AG10803 (cell line): Measurements from ENCODE around the gene DSG2.

Experiments used
- DNase-seq: peaks from one replicate; pipeline ENCODE4 v3.0.0; 2010; ENCODE audit warnings: low read depth
- H3K4me3 ChIP-seq: 2 replicates; pipeline ENCODE4 v1.5.1; 2011; ENCODE audit warnings: mild to moderate bottlenecking, low read length, control low read depth
- TF ChIP-seq, protein P1 (sequence below): conservative IDR thresholded peaks from 2 replicates; pipeline ENCODE4 v1.5.1; 2011; ENCODE audit warnings: mild to moderate bottlenecking, low read length, control low read depth, inconsistent platforms

Gene DSG2

DNA sequence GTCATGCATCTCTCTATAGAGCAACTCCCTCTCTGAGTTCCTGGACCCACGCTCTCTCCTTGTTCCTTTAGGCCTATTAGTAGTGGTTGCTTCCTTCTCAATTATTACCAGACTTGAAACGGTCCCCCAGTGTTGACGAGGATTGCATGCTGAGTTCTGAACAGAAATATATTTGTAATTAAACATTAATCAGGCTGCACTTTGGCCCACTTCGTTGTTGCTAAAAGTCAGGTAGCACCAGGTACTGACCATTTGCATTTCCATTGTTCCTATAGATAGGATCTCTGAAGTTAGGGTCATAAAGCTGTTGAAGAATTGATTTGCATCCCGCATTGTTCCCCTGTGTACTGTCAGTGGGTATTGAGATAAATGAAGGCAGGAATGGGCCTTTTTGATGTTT, 56.8 kb downstream of the DSG2 start:
- TF ChIP-seq, protein P1, sequence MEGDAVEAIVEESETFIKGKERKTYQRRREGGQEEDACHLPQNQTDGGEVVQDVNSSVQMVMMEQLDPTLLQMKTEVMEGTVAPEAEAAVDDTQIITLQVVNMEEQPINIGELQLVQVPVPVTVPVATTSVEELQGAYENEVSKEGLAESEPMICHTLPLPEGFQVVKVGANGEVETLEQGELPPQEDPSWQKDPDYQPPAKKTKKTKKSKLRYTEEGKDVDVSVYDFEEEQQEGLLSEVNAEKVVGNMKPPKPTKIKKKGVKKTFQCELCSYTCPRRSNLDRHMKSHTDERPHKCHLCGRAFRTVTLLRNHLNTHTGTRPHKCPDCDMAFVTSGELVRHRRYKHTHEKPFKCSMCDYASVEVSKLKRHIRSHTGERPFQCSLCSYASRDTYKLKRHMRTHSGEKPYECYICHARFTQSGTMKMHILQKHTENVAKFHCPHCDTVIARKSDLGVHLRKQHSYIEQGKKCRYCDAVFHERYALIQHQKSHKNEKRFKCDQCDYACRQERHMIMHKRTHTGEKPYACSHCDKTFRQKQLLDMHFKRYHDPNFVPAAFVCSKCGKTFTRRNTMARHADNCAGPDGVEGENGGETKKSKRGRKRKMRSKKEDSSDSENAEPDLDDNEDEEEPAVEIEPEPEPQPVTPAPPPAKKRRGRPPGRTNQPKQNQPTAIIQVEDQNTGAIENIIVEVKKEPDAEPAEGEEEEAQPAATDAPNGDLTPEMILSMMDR, result no peak
- DNase-seq, result no peak
- H3K4me3 ChIP-seq, result no peak overlapping the region

DNA sequence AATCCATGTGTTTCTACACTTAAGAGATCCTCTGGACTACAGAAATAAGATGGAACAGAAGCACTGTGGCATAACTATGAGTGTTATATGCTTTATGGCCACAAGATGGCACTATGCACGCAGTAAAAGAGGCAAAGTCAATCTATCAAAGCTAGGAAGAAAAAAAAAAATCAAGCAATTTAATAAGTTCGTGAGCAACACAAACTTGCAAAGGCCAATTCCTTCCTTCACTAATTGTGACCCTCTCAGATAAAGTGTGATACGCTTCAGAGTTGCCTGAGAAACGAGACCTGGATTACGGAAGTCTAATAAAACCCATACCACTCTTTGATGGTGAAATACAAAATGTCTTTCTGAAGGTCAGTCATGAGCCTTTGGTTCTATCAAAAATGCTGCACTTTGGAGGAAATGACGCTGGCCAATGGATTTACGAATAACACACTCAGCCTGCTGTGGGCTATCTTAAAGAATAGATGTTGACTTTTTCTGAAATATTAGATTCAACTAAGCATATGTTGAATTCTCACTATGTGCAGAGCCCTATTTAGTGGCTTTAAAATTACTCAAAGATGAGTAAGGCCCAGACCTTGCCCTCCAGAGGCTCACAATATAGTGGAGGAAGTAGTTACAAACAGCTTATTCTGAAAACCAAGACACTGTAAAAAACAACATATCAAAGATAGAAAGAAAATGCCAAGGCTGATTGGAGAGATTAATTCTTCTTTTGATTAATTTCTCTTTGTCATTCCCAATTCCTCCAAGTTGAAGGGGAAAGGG, 58.2 kb downstream of the DSG2 start:
- DNase-seq, result peak; percentile 61
- TF ChIP-seq, protein P1, result peak; percentile 86

DNA sequence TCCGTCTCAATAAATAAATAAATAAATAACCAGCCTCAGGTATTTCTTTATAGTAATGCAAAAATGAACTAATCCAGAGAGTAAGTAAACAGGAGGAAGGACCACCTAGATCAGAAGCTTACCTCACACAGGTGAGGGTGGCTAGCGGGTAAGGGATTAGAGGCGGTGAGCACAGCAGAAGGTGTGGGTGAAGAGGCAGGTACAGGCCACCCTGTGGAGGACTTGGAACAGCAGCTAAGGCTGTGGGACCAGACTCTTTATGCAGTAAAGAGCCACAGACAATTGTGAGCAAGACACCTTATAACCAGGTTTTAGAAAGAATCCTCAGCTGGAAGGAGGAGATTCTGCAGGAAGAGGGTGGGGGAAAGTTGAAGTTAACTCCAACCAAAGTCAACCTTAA, 59.5 kb downstream of the DSG2 start:
- DNase-seq, result no peak
- TF ChIP-seq, protein P1, result no peak
- no peak overlapping the region for H3K4me3 ChIP-seq

More for the DNA sequence above, 58.2 kb downstream of the DSG2 start:
- no peak overlapping the region for H3K4me3 ChIP-seq

DNA sequence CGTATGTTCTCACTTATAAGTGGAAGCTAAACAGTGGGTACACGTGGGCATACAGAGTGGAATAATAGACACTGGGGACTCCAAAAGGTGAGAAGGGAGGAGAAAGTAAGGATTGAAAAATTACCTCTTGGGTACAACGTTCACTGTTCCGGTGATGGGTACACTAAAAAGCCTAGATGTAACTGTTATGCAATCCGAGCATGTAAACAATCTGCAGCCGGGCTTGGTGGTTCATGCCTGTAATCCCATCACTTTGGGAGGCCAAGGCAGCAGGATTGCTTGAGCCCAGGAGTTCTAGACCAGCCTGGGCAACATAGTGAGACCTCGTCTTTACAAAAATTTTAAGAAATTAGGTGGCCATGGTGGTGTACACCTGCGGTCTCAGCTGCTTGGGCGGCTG, 60.6 kb downstream of the DSG2 start:
- H3K4me3 ChIP-seq, result no peak overlapping the region
- no peak for DNase-seq
- TF ChIP-seq, protein P1, result no peak

DNA sequence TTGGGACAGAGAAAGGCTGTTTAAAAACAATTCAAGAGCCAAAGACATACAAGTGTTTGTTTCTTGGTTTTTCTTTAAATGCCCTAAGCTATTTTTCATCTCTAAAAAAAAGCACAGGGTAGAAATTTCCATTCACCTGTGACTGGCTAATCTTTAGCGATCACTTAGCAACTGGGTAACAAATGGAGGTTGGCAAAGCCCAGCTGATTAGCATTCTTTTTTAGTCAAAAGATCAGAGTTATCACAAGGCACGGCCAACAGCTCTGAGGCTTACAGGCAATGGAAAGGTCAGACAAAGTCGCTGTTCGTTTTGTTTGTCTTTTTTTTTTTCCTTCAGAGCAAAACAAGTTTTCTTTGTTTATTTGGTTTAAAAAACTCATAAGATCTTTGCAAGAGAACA, 64.7 kb downstream of the DSG2 start:
- TF ChIP-seq, protein P1, result no peak
- no peak for DNase-seq
- no peak overlapping the region for H3K4me3 ChIP-seq

DNA sequence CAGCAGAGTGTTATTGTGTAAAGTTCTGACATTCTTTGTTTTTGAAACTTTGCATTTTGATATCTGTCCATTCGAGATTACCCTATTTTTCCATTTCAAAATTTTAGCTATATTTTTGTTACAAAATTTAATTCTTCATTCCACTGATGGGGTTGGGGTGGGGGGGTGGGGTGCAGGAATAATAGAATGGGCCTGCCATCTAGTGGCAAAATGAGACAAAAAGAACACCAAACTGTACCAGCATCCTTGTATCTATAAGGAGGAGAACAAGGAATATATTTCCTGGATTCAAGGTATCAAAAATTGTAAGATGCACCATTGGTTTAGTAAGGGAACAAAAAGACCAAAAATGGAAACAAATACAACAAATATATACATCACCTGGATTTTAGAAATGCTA, 65.8 kb downstream of the DSG2 start:
- H3K4me3 ChIP-seq, result no peak overlapping the region
- DNase-seq, result no peak
- TF ChIP-seq, protein P1, result peak; percentile 12; the same call in 1 of the 2 replicates

DNA sequence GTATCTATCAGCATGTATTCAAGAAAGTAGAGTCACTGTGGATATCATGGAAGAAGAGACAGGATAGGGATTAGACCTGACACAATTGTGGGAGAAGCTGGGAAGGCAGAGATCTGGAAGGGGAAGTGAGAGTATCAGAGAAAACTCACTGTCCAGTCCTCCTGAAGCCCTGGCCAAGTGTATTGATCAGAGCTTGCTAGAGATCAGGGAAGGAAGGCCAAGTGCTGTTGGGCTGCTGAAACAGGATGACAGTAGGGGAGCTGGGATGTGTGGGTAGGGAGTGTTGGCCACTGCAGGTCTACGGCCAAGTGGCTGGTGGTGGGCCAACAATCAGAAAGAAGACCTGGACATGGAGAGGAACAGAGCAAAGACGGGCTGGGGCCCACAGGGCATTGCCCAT, 67.4 kb downstream of the DSG2 start:
- H3K4me3 ChIP-seq, result no peak overlapping the region
- TF ChIP-seq, protein P1, result no peak
- no peak for DNase-seq
